Upper lobe of right lung (tissue), 1 donor: ENCODE results near the gene CEP104. TPM values are rescaled to one million over a fixed set of nuclear protein-coding genes. Genes with fewer than 3 reads are reported as not detected.

ENCODE experiments used
- ATAC-seq: fragments of 200-7000 bp; cut with Tn5 transposase; one replicate; pipeline ENCODE4 v1.9.1; 2020; ENCODE audit warnings: mild to moderate bottlenecking, moderate library complexity
- DNase-seq: peaks from one replicate; pipeline ENCODE4 v3.0.0-alpha.2; 2020
- H3K27ac ChIP-seq: fragments of 200-600 bp; one replicate; pipeline ENCODE4 v1.8.0; 2022
- H3K27me3 ChIP-seq: fragments of 200-600 bp; one replicate; pipeline ENCODE4 v1.8.0; 2022; ENCODE audit warnings: mild to moderate bottlenecking
- H3K36me3 ChIP-seq: fragments of 200-600 bp; one replicate; pipeline ENCODE4 v1.8.0; 2022
- H3K4me1 ChIP-seq: fragments of 200-600 bp; one replicate; pipeline ENCODE4 v1.8.0; 2022
- H3K4me3 ChIP-seq: fragments of 200-600 bp; one replicate; pipeline ENCODE4 v1.8.0; 2022; ENCODE audit warnings: mild to moderate bottlenecking
- H3K9me3 ChIP-seq: fragments of 200-600 bp; one replicate; pipeline ENCODE4 v1.8.0; 2022
- CTCF ChIP-seq: fragments of 200-600 bp; IDR thresholded peaks from one replicate; pipeline ENCODE4 v1.8.0; 2022; ENCODE audit warnings: antibody characterized with exemption
- intact Hi-C: fragments of 100-400 bp; cut with DNase I; formaldehyde crosslinking; loops from one replicate; pipeline ENCODE4 v1.11.0; 2022
- total RNA-seq: library from RNA; stranded (reverse); fragmentation: NEBNext Ultra II Directional; extraction: Animal tissue kit (Norgen Biotek cat#: 25700); gene quantifications from one replicate; pipeline ENCODE4 v1.2.1, GENCODE V29; 2021
- donor health status: DM: no; HTN: yes; CAD: no; lungs with severe emphysema.

Gene CEP104
- total RNA-seq, 1 donor from 2014 or later = 61.0 TPM

- no peak overlapping the region for H3K27ac ChIP-seq
- intact Hi-C loops = no loop called here
- no peak for TF ChIP-seq CTCF
These were observed 67.3 kb downstream of the CEP104 start for GRCh38 chr1:3789421-3790300.

GRCh38 chr1:3788756-3789420, 68.1 kb downstream of the CEP104 start:
- no peaks in the 10 kb centered on the region for H3K27me3 ChIP-seq
- no peak for TF ChIP-seq CTCF
- H3K4me3 ChIP-seq = no peak overlapping the region
- ATAC-seq = no peak
- H3K9me3 ChIP-seq = no peaks in the 10 kb centered on the region
- peaks cover 8% of the 10 kb centered on the region for H3K4me1 ChIP-seq
- H3K27ac ChIP-seq = no peak overlapping the region
- intact Hi-C loops = no loop called here
- H3K36me3 ChIP-seq = peaks cover 39% of the 10 kb centered on the region
- no peak for DNase-seq

More at GRCh38 chr1:3789421-3790300, 67.3 kb downstream of the CEP104 start:
- no peak for ATAC-seq
- Histone ChIP-seq H3K36me3 (peaks cover 32% of the 10 kb centered on the region), H3K4me1 (peaks cover 16% of the 10 kb centered on the region), H3K9me3 (no peaks in the 10 kb centered on the region), H3K27me3 (no peaks in the 10 kb centered on the region), H3K4me3 (no peak overlapping the region)
- DNase-seq = no peak

GRCh38 chr1:3787745-3788605, 69.0 kb downstream of the CEP104 start:
- TF ChIP-seq CTCF = no peak
- Histone ChIP-seq H3K4me3 (no peak overlapping the region), H3K36me3 (peaks cover 48% of the 10 kb centered on the region), H3K27me3 (no peaks in the 10 kb centered on the region), H3K9me3 (no peaks in the 10 kb centered on the region), H3K4me1 (no peaks in the 10 kb centered on the region), H3K27ac (no peak overlapping the region)
- intact Hi-C loops = no loop called here
- DNase-seq (no peak), ATAC-seq (no peak)

- intact Hi-C loops = no loop called here
- ATAC-seq = no peak
These were observed 69.7 kb downstream of the CEP104 start for GRCh38 chr1:3787349-3787715.

More at GRCh38 chr1:3787349-3787715, 69.7 kb downstream of the CEP104 start:
- Histone ChIP-seq H3K9me3 (no peaks in the 10 kb centered on the region), H3K4me3 (no peak overlapping the region), H3K4me1 (no peaks in the 10 kb centered on the region), H3K36me3 (peaks cover 54% of the 10 kb centered on the region), H3K27me3 (no peaks in the 10 kb centered on the region), H3K27ac (no peak overlapping the region)
- TF ChIP-seq CTCF = no peak
- no peak for DNase-seq
